ENCODE results near the gene PSEN2. TPM values are rescaled to one million over a fixed set of nuclear protein-coding genes. Genes with fewer than 3 reads are reported as not detected.
"Not testable (repeated sequence)": the region's sequence is repeated elsewhere in the genome, so short reads cannot be mapped to it uniquely, and the experiment has no call there.

The PSEN2 gene
- total RNA-seq, 1 experiment from 2014 or later: 81.6 TPM

- in situ Hi-C loops (cut with HindIII; ENCODE audit: low pct_unique_long_range_greater_than_20kb, low sequenced_read_pairs): no loop called here
These were observed 24.4 kb downstream of the PSEN2 start for GRCh38 chr1:226894826-226895225.

GRCh38 chr1:226895644-226896043 lies 25.2 kb downstream of the PSEN2 start:
- in situ Hi-C loops (cut with HindIII; ENCODE audit: low pct_unique_long_range_greater_than_20kb, low sequenced_read_pairs): no loop called here
- no peak for DNase-seq (ENCODE audit: low read depth, low spot score)

More at GRCh38 chr1:226894826-226895225, 24.4 kb downstream of the PSEN2 start:
- no peak for DNase-seq (ENCODE audit: low read depth, low spot score)

DNA sequence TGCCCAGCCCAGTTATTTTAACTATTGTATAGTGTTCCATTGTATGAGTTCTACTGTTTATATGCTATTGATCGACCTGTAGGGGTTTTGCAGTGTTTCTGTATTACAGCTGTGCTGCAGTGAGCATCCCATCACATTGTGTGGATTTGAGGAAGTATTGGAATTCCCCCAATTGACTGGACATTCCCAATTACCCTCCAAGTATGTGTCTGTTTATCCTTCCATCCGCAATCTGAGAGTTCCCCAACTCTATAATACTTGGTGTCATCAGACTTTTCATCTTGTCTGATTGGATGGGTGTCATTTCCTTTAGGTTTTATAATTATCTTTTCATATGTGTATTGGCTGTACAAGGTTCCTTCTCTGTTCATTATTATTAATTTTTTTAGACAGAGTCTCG lies 27.8 kb downstream of the PSEN2 start:
- in situ Hi-C loops (cut with HindIII; ENCODE audit: low pct_unique_long_range_greater_than_20kb, low sequenced_read_pairs): no loop called here

DNA sequence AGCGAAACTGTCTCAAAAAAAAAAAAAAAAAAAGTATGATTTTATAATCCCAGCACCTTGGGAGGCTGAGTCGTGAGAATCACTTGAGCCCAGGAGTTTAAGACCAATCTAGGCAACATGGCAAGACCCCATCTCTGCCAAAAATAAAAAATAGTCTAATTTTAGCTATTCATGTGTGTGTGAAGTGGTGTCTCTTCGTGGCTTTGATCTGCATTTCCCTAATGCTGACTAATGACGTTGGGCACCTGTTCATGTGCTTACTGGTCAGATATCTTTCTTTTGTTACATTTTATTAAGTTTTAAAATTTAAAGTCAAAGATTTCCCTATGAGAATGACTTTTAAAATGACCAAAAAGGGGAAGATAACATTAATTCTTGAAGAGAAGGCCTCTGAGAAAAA lies 31.0 kb downstream of the PSEN2 start:
- DNase-seq (ENCODE audit: low read depth, low spot score): no peak
- in situ Hi-C loops (cut with HindIII; ENCODE audit: low pct_unique_long_range_greater_than_20kb, low sequenced_read_pairs): no loop called here

More for the DNA sequence above, 27.8 kb downstream of the PSEN2 start:
- no peak for DNase-seq (ENCODE audit: low read depth, low spot score)

DNA sequence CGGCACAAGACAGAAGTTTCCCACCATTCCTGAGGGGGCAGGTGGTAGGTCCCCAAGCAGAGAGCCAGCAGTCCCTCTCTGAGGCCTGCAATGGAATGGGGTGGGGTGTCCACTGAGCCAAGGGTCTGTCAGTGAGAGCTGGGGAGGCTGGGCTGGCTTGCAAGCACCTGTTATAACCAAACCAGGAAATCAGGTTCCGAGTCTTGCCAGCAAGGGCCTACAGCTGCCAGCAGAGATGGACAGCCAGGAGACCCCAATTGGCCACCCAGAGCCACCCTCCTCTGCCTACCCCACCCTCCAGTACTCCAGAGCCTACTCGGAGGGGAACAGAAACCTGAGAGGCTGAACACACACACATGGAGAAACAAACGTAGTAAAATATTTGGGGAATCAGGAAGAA lies 32.2 kb downstream of the PSEN2 start:
- in situ Hi-C loops (cut with HindIII; ENCODE audit: low pct_unique_long_range_greater_than_20kb, low sequenced_read_pairs): no loop called here
- no peak for DNase-seq (ENCODE audit: low read depth, low spot score)

DNA sequence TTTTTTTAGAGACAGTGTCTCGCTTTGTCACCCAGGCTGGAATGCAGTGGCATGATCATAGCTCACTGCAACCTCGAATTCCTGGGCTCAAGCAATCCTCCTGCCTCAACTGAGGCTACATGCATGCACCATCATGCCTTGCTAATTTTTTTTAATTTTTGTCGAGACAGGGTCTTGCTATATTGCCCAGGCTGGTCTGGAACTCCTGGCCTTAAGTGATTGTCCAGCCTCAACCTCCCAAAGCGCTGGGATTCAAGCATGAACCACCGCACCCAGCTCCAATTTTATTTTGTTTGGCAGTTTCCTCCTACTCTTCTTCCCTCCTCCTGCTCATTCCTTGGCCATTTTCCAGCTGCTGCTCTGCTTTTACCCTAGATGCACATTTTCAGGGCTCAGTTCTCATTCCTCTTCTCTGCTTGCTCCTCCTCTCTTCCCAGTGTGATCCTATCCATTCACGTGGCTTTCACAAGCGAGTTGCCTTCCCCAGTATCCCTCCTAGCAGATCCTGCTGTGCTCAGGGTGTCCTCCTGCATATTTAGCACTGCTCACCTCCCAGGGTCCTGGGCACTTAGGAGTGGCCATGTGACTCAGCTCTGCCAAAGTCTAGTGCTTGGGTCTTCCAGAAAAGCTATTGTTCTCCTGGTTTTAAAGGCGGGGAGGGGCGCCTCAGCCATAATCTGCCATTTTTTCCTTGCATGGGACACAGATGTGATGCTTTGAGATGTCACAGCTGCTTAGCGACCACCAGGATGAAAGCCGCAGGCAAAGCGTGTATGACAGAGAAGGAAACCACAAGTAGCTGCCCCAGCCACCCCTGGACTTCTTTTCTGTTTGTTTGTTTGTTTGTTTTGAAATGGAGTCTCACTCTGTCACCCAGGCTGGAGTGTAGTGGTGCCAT lies 33.7 kb downstream of the PSEN2 start:
- no peak for DNase-seq (ENCODE audit: low read depth, low spot score)
- in situ Hi-C loops (cut with HindIII; ENCODE audit: low pct_unique_long_range_greater_than_20kb, low sequenced_read_pairs): no loop called here

DNA sequence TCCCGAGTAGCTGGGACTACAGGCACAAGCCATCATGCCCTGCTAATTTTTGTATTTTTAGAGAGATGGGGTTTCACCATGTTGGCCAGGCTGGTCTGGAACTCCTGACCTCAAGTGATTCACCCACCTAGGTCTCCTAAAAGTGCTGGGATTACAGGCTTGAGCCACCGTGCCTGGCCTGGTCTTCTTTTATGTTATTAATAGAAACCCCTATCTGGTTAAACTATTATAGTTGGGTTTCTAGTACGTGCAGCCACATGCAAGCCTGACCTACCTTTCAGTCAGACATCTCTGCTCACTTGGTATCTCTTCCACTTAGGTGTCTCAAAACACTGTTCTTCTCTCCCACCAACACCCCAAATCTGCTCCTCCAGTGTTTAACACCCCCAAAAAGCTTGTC lies 34.4 kb downstream of the PSEN2 start:
- in situ Hi-C loops (cut with HindIII; ENCODE audit: low pct_unique_long_range_greater_than_20kb, low sequenced_read_pairs): no loop called here
- no peak for DNase-seq (ENCODE audit: low read depth, low spot score)

GRCh38 chr1:226908419-226908818 lies 38.0 kb downstream of the PSEN2 start:
- no peak for DNase-seq (ENCODE audit: low read depth, low spot score)
- in situ Hi-C loops (cut with HindIII; ENCODE audit: low pct_unique_long_range_greater_than_20kb, low sequenced_read_pairs): no loop called here

DNA sequence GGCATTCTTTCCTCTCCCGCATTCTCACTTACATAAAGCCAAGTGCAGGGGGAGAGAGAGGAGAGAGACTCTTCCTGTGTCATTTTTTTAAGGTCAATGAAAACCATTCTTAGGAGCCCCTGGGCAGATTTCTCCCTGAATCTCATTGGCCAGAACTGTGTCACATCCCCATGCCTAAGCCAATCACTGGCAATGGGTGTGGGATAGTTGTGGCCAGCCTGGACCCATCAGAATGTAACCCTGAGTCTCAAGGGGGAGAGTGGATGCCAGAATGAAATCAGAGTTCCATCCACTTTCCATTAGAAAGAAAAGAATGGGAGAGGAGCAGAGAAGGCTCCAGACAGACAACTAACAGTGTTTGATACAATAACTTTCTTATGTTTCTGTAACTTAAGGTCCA lies 38.5 kb downstream of the PSEN2 start:
- in situ Hi-C loops (cut with HindIII; ENCODE audit: low pct_unique_long_range_greater_than_20kb, low sequenced_read_pairs): no loop called here
- DNase-seq (ENCODE audit: low read depth, low spot score): peak; percentile 37

DNA sequence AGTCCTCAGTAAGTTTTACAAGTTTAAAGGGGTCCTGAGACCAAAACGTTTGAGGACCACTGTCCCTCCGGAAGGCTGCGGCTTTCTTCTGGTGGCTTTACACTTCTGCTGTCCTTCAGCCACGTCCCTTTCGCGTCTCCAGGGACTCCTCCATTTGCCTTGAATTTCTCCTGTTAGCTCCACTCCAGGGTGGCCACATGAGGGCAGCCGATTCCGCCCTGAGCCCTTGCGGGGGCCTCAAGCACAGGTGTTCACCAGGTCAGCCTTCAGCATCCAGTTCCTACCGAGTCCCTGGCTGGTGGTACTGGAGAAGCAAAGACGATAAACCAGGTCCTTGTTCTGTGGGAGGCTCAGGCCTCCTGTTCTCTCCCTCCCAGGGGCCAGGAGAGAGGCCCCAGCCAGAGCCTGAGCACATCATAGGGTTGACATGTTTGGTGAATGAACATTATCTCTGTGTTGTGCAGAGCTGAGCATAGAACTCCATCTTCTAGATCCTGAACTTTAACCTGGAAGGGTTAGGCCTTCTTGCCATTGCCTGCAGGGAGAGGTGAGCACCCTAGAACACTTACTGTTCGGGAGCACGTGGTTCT lies 42.3 kb downstream of the PSEN2 start:
- in situ Hi-C loops (cut with HindIII; ENCODE audit: low pct_unique_long_range_greater_than_20kb, low sequenced_read_pairs): no loop called here
- DNase-seq (ENCODE audit: low read depth, low spot score): peak; percentile 62

DNA sequence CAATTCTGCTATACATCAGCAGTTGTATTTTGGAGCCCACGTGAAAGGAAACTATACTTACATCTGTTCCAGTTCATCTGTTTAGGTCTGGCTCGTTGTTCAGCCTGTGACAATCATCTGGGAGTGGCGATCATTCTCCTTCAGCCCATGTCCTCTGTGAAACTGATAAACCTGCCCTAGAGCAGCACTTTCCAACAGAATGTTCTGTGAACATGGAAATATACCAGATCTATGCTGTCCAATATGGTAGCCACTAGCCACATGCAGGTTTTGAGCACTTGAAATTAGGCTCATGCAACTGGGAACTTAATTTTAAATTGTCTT lies 45.2 kb downstream of the PSEN2 start:
- in situ Hi-C loops (cut with HindIII; ENCODE audit: low pct_unique_long_range_greater_than_20kb, low sequenced_read_pairs): no loop called here
- DNase-seq (ENCODE audit: low read depth, low spot score): no peak

DNA sequence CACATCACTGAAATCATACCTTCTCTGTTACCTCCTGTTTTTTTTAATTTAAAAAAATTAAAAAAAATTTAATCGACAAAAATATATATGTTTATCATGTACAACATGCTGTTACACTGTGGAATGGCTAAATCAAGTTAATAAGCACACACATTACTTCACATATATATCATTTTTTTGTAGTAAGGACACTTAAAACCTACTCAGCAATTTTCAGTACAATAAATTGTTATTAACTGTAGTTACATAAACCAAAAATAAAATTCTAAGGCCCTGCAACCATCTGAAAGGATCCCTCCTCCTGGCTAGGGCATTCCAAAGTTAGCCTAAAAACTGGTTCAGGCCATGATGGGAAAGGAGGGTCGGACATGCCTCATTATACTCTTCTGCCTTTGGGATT lies 46.1 kb downstream of the PSEN2 start:
- in situ Hi-C loops (cut with HindIII; ENCODE audit: low pct_unique_long_range_greater_than_20kb, low sequenced_read_pairs): no loop called here
- DNase-seq (ENCODE audit: low read depth, low spot score): no peak

GRCh38 chr1:226919587-226919986 lies 49.2 kb downstream of the PSEN2 start:
- in situ Hi-C loops (cut with HindIII; ENCODE audit: low pct_unique_long_range_greater_than_20kb, low sequenced_read_pairs): no loop called here
- no peak for DNase-seq (ENCODE audit: low read depth, low spot score)

DNA sequence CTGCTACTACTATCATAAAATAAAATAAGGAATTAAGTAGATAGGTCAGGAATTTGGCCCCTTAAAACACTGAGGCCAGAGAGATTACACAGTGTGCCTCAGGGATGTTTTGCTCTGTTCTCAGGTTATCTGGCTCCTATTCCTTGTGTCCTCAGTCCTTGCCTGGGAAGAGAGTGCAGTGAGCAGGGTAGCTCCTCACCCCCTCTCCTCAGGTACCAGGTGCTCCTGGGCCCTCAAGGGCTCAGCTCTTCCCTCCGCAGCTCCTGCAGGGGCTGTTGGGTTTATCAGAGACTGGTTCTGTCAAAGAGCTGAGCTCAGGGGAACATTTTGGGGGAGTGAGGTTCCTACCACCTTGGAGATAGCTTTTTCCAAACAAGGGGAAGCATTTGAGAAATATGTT lies 49.6 kb downstream of the PSEN2 start:
- in situ Hi-C loops (cut with HindIII; ENCODE audit: low pct_unique_long_range_greater_than_20kb, low sequenced_read_pairs): no loop called here
- DNase-seq (ENCODE audit: low read depth, low spot score): no peak

DNA sequence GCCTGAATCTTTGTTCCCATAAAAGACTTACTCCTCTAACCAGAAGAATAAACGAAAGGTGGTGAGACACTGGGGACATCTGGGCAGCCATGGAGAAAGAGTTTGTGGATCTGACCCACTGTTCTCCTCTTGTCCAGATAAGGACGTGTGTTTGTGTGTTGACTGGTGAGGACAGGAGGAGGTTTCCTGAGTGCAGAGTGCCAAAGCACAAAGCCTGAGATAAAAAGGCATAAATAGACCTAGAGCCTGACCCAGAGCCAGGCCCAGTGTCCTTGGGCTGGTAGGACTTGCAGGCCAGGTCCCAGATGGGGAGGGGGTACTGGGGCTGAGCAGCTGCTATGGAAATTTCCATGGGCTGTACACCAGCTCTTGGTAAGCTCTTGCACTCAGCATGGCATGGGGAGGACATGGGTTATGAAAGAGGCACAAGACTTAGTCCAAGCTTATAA lies 50.1 kb downstream of the PSEN2 start:
- in situ Hi-C loops (cut with HindIII; ENCODE audit: low pct_unique_long_range_greater_than_20kb, low sequenced_read_pairs): no loop called here
- no peak for DNase-seq (ENCODE audit: low read depth, low spot score)

DNA sequence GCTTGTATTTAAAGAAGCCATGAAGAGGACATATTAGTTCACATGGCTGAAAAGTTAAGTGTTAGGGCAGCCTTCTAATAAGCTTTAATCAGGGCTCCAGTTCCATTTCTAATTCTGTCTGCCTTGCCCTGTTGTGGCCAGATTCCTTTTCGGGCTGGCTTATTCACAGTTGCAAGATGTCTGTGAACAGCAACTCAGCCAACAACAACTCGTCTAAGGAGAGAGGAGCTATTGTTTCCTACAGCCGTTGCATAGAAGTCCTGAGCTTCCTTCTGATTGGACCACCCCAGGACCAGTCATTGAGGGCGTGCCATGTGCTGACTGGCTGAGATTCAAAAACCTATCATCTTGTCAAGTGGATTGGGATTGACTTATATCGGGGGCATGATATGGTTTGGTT lies 51.1 kb downstream of the PSEN2 start:
- in situ Hi-C loops (cut with HindIII; ENCODE audit: low pct_unique_long_range_greater_than_20kb, low sequenced_read_pairs): no loop called here
- no peak for DNase-seq (ENCODE audit: low read depth, low spot score)

DNA sequence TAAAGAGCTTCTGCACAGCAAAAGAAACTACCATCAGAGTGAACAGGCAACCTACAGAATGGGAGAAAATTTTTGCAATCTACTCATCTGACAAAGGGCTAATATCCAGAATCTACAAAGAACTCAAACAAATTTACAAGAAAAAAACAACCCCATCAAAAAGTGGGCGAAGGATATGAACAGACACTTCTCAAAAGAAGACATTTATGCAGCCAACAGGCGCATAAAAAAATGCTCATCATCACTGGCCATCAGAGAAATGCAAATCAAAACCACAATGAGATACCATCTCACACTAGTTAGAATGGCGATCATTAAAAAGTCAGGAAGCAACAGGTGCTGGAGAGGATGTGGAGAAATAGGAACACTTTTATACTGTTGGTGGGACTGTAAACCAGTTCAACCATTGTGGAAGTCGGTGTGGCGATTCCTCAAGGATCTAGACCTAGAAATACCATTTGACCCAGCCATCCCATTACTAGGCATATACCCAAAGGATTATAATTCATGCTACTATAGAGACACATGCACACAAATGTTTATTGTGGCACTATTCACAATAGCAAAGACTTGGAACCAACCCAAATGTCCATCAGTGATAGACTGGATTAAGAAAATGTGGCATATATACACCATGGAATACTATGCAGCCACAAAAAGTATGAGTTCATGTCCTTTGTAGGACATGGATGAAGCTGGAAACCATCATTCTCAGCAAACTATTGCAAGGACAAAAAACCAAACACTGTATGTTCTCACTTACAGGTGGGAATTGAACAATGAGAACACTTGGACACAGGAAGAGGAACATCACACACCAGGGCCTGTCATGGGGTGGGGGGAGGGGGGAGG lies 59.1 kb downstream of the PSEN2 start:
- DNase-seq (ENCODE audit: low read depth, low spot score); in situ Hi-C loops (cut with HindIII; ENCODE audit: low pct_unique_long_range_greater_than_20kb, low sequenced_read_pairs): not testable (repeated sequence)

DNA sequence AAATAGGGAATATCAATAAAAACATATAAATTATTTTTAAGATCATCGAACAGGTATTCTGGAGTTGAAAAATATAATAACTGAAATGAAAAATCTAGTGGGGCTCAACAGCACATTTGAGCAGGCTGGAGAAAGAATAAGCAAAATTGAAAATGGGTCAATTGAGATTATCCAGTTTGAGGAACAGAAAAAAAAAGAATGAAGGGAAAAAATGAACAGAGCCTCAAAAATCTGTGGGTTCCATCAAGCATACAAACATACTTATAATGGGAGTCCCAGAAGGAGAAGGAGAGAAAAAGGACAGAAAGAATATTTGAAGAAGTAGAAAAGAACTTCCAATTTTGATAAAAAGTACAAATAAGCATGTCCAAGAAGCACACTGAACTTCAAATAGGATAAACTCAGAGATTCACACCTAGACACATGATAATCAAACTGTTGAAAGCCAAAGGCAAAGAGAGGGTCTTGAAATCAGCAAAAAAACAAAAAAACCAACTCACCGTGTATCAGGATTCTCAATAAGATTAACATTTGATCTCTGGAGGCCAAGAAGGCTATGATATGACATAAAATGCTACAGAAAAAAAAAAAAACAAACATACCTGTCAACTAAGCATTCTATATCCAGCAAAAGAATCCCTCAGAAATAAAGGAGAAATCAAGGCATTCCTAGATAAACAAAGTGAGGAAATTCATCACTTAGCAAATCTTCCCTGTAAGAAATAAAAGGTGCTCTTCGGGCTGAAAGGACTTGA lies 64.2 kb downstream of the PSEN2 start:
- DNase-seq (ENCODE audit: low read depth, low spot score): no peak
- in situ Hi-C loops (cut with HindIII; ENCODE audit: low pct_unique_long_range_greater_than_20kb, low sequenced_read_pairs): no loop called here
